Activated CD8-positive, alpha-beta memory T cell treated with anti-CD3 and anti-CD28 coated beads for 4 hours (primary cell): ENCODE results near the gene RECQL.

ENCODE experiments used
- DNase-seq, 2 donors: peaks; one replicate each; pipeline ENCODE4 v3.0.0-alpha.2; 2020; ENCODE audit warnings: low read depth in 2 of 2

Gene RECQL, protein sequence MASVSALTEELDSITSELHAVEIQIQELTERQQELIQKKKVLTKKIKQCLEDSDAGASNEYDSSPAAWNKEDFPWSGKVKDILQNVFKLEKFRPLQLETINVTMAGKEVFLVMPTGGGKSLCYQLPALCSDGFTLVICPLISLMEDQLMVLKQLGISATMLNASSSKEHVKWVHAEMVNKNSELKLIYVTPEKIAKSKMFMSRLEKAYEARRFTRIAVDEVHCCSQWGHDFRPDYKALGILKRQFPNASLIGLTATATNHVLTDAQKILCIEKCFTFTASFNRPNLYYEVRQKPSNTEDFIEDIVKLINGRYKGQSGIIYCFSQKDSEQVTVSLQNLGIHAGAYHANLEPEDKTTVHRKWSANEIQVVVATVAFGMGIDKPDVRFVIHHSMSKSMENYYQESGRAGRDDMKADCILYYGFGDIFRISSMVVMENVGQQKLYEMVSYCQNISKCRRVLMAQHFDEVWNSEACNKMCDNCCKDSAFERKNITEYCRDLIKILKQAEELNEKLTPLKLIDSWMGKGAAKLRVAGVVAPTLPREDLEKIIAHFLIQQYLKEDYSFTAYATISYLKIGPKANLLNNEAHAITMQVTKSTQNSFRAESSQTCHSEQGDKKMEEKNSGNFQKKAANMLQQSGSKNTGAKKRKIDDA

GRCh38 chr12:21501258-21502163, at the start of gene RECQL, which contains the start of gene GOLT1B:
RECQL (minus strand) TSS chr12:21501635; CDS start chr12:21499570, 2,065 bp downstream.
GOLT1B (plus strand) TSS chr12:21501789; CDS start chr12:21501924, 135 bp downstream.
- DNase-seq, result peak; percentile 74 to 85

DNA sequence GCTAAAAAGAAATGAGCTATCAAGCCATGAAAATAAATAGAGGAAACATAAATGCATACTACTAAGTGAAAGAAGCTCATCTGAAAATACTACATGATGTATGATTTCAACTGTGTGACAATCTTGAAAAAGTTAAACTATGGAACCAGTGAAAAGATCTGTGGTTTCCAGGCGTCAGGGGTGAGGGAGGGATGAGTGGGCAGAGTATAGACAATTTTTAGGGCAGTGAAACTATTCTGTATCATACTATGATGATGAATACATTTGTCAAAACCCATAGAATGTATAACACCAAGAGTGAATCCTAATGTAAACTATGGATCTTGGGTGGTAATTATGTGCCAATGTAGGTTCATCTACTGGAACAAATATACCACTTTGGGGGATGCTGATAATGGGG, 46.0 kb upstream of the RECQL start:
- DNase-seq, result no peak

DNA sequence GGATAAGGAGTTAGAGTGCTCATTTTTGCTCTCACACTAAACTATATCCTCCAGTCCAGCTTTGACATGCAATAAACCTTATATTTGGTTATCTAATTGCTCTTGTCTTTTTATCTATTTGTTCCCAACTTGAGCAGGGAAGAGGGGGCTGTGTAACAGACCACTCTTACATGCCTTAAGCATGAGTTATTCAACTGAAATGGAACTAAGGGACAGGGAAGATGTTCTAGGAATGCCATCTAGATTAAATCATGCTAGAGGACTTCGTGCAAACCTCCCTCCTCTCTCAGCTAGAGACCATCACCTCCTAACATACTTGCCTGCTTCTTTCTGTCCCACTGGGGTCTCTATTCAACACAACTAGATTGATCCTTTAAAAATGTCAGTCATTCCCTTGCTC, 45.3 kb upstream of the RECQL start:
- no peak for DNase-seq

- DNase-seq, result no peak
These were observed 44.1 kb upstream of the RECQL start for GRCh38 chr12:21545557-21545956.

DNA sequence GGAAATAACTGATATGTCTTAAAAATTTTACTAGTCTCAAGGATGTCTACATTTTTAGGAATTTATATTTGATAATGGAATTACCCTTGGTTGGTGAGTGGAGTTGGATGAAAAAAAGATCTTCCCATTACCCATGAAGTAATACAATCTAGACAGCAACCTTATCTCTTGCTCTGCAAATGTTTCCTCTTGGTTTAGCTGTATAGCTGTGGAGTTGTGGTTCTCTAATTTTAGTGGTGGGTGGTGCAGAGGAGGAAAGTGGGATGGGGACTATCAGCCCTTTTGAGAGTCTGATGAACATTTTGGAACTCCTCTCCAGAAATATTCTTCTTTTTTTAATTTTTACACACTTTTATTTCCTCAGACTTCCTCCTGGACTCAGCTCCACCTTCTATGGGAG, 41.7 kb upstream of the RECQL start:
- no peak for DNase-seq

GRCh38 chr12:21542403-21542802, 41.0 kb upstream of the RECQL start:
- DNase-seq, result no peak

DNA sequence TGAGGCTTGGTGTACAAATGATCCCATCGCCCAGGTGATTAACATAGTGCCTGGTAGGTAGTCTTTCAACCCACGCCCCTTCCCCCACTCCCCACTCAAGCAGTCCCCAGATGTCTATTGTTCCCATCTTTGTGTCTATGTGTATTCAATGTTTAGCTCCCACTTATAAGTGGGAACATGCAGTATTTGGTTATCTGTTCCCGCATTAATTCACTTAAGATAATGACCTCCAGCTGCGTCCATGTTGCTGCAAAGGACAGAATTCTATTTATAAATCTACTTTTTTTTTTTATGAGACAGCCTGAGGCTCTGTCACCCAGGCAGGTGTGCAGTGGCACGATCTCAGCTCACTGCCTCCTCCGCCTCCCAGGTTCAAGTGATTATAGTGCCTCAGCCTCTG, 40.3 kb upstream of the RECQL start:
- no peak for DNase-seq

GRCh38 chr12:21539797-21540196, 38.4 kb upstream of the RECQL start:
- no peak for DNase-seq

DNA sequence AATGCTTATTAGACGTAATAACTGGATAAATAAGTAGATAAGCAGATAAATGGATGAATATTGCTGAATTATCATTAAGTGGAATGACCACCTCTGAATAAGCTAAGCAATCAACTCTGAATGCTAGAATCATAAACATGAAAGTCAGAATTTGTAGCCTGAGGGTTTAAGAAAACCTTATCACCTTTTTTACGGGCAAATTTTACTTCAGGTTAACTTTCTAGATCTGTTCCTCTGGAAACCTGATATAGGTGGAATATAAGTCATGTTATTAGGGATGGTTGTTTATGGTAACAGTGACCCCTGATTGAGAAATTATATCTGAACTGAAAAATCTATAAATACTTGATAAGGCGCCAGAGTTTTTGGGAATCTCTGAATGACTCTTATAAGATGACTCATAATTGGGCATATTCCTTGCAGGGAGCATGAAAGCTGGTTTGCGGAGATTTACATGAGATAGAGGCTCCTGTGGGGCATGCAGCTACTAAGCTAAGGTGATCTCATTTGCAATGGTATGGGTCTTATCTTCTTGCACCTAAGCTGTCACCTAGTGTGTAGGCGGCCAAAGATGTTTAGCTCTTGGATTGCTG, 36.7 kb upstream of the RECQL start:
- DNase-seq, result no peak

- no peak for DNase-seq
These were observed 28.0 kb upstream of the RECQL start for GRCh38 chr12:21529456-21529855.

GRCh38 chr12:21528953-21529352, 27.5 kb upstream of the RECQL start:
- DNase-seq, result no peak

GRCh38 chr12:21527451-21528180, 26.2 kb upstream of the RECQL start:
- peak in 1 of 2 donors; percentile 6 for DNase-seq

DNA sequence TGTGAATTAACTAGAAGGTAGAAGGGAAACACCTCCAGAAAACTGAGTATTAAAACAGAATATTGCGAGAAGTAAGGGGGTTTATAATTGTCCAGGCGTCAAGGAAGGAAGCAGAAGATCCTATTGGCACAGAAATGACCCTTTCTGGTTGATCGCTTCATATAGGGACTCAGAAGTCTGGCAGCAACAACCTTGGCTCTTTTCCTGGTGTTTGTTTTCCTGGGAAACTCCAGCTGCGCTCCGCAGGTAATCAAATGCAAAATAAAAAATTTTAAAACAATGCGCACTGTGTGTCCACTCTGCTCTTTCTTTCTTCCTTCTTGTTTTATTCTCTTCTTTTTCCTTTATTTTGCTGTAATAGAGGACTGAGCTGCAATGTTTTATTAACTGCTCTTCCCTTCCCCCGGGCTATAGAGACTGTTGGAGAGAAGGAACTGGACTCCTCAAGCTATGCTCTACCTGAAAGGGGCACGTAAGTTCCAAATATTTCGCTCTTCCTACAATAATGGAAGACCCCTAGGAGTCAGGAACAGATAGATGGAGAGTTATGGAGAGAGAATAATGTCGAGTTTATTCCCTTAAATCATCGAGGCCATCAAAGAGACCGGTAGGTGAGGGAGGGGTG, 25.4 kb upstream of the RECQL start:
- no peak for DNase-seq

DNA sequence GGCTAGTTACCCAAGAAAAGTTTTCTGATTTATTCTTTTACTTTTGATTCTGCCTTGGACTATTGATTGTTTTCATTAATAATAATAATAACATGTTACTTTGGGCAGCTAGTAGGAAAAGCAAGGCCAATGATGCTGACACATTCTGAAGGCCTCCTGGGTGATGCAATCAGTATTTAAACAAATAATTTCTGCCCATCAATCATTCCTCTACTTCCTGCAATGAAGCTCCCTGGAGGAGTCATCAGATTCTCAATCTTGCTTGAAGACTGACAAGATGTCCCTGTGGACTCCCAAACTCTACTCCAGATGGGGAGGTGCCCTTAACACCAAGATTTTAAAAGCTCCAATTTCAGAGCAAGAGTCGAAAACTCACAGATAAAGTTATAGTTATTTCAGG, 24.6 kb upstream of the RECQL start, which contains the start of gene SPX:
TSS of gene SPX (plus strand) at position 244 of the 400 bp plus-strand sequence. CDS start 177 bp downstream, outside the sequence.
- no peak for DNase-seq

DNA sequence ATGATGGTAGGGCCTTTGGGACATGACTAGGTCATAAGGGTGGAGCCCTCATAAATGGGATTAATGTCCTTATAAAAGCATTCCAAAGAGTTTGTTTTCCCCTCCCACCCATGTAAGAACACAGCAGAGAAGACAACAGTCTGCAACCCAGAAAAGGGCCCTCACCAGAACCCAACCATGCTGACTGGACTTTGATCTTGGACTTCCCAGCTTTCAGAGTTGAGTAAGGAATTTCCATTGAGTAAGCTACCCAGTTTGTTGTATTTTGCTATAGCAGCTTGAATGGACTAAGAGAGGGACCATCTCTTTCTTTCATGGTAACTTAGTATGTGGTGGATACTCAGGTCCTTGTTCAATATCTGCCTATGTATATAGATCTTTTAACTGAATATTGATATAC, 21.7 kb upstream of the RECQL start:
- no peak for DNase-seq

DNA sequence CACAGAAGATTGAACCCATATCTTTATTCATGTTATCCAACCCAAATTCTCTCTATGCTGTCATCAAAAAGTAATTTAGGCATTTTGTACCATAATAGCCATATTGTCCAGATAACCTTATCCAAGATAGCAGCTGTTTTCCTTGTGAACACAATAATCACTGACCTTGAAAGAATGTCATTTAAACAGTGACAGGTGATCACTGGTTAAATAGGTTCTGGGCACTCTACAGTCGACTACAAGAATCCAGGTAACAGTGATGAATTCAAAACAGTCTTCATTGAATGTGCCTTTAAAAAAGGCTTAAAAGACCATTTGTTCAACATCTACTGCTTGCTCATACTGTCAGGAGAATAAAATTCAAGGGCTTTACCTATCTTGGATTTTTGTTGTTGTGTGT, 20.1 kb upstream of the RECQL start:
- DNase-seq, result no peak

DNA sequence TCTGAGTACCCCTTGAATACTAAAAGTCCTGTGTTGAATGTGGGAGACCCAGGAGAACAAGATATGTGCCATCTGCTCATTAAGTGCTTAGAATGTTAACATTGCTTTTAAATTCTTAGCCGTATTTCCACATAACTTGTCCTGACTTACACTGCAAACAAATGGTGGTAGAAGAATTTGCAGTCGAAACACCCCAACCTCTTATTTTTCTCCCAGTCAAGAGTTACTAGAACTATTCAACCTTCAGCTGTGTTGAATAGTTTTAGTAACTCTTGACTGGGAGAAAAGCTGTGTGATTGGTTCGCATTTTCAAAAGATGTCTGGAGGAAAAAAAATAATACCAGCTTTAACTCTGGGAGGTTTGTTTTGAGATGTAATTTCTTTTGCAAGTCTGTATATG, 17.0 kb upstream of the RECQL start:
- DNase-seq, result no peak

GRCh38 chr12:21516281-21516680, 14.8 kb upstream of the RECQL start:
- no peak for DNase-seq

DNA sequence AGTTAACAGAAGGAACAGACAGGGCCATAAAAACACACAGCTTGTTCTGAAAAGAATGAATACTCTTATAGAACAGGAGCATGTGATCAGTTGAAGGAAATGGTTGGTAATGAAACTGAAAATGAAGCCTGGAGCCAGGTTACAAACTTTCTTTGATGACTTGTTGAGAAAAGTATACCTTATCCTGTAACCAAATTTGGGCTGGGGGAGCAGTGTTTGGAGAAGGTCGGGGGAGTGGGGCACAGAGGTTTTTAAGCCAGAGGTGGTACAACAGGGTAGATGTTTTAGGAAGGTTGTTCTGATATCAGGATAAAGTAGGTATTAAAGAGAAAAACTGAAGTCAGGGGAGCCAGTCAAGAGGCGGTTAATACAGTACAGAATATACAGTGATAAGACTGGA, 8.3 kb upstream of the RECQL start:
- DNase-seq, result no peak

- no peak for DNase-seq
These were observed 6.4 kb upstream of the RECQL start for GRCh38 chr12:21507849-21508248.

DNA sequence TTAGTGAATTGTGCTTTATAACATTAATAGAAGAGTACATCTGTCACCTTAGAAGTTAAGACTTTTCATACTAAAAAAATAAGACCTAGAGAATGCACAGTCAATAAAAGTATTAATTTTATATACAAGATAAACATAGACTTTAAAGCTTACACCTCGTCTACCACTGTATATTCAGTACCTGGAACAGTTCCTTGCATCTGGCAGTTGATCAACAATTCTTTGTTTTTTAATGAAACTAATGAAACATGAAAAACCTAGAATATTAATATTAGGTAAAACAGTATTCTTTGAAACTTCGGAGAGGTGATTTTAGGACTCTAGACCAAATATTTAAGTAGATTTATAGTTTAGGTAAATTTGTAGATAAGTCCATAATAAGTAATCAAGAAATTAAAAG, 4.5 kb upstream of the RECQL start:
- DNase-seq, result no peak
